NCI-H2196 treated with DMSO at 0.1 percent for 48 hours (cell line): ENCODE measurements around the gene MMP7.

Source experiments
- DNase-seq: peaks from one replicate; lab custom pipeline; 2025; ENCODE audit not compliant: unreplicated experiment; lab: John Stamatoyannopoulos, UW

MMP7 gene, protein sequence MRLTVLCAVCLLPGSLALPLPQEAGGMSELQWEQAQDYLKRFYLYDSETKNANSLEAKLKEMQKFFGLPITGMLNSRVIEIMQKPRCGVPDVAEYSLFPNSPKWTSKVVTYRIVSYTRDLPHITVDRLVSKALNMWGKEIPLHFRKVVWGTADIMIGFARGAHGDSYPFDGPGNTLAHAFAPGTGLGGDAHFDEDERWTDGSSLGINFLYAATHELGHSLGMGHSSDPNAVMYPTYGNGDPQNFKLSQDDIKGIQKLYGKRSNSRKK

GRCh38 chr11:102530558-102530957 is at the start of gene MMP7:
MMP7 (minus strand) TSS chr11:102530747; CDS start chr11:102530700, 47 bp downstream.
- no peak for DNase-seq

DNA sequence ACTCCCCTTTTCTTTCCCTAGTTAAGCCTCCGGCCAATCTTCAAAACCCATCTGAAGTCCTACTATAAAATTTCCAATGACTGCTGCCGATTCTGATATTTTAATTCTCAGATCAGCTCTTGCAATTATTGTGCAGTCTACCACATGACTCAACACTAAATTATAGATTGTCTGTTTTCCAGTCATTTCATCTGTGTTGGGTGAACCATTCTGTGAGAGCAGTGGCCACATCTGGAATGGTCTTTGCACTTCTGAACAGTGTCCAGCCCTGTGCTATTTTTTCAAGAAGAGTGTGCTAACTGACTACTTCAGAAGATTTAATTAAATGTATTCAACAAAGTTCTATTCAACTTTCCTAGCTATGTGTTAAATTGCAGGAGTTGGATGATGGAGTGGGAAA is 47.2 kb upstream of the MMP7 start:
- no peak for DNase-seq

GRCh38 chr11:102577182-102577581 is 46.6 kb upstream of the MMP7 start:
- DNase-seq = no peak

- no peak for DNase-seq
Measured at GRCh38 chr11:102576350-102576749, 45.8 kb upstream of the MMP7 start.

GRCh38 chr11:102575012-102575411 is 44.5 kb upstream of the MMP7 start:
- no peak for DNase-seq

DNA sequence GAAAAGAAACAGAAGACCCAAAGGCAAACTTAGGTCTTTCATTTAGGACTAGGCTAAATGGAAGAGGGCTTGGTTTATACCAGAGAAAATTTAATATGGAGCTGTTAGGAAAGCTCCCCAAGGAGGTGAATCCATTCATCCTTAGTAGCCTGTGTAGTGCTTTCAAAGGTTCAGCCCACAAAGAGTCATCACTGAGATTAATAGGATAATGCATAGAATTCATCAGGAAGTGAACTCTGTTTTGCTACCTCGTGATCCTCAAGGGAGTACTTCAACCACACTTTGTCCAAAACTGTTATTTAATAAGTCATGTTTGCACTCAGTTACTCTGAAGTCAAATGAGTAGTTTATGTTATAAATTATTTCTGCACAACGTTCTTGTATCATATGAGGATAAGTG is 43.3 kb upstream of the MMP7 start:
- no peak for DNase-seq

GRCh38 chr11:102572554-102573220 is 42.1 kb upstream of the MMP7 start:
- DNase-seq = no peak

DNA sequence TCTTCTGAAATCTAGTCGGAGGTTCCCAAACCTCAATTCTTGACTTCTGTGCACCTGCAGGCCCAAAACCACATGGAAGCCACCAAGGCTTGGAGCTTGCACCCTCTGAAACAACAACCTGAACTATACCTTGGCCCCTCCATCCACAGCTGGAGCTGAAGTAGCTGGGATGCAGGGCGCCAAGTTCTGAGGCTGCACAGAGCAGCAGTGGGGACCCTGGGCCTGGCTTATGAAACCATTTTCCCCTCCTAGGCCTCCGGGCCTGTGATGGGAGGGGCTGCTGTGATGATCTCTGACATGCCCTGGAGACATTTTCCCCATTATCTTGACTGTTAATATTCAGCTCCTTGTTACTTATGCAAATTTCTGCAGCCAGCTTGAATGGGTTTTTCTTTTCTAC is 38.3 kb upstream of the MMP7 start:
- no peak for DNase-seq

- DNase-seq = no peak
Measured at GRCh38 chr11:102566112-102566511, 35.6 kb upstream of the MMP7 start.

- DNase-seq = no peak
Measured at GRCh38 chr11:102564110-102564509, 33.6 kb upstream of the MMP7 start.

- no peak for DNase-seq
Measured at GRCh38 chr11:102561636-102562035, 31.1 kb upstream of the MMP7 start.

DNA sequence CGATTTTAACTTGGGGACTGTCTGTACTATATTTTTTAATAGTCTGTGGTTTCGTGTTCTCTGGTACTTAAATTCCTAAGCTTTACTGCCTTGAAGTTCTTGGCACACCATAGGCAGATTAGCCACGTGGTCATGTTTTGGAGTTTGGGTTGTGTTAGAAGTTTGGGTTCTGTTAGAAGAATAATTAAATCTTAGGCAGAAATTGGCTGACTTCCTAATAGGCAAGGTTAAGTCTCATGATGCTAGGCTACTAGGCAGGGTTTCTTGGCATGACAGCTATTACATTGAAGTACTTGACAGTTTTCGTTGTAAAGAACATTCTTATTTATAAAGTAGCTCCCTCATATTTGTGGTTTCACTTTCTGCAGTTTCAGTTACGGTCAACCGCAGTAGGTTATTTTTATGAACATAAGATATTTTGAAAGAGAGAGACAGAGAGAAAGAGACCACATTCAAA is 30.0 kb upstream of the MMP7 start:
- no peak for DNase-seq

DNA sequence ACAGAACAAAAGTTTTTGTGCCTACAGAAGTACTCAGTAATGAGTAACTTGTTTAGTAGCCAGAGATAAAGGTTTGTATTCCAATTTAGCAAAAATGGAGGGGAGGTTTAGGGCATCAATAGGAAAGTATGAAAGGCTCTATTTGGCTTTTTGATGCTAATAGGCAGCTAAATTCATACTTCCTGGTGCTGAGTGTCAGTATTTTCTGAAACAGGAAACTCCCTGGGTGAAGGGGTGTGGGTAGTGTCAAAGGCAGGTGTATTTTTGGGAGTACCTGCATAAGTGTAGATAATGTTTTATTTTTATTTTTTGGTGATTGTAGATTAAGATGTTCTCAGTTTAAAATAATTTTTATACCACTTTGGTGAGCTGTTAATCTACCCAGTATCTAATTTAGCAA is 29.3 kb upstream of the MMP7 start:
- DNase-seq = no peak

DNA sequence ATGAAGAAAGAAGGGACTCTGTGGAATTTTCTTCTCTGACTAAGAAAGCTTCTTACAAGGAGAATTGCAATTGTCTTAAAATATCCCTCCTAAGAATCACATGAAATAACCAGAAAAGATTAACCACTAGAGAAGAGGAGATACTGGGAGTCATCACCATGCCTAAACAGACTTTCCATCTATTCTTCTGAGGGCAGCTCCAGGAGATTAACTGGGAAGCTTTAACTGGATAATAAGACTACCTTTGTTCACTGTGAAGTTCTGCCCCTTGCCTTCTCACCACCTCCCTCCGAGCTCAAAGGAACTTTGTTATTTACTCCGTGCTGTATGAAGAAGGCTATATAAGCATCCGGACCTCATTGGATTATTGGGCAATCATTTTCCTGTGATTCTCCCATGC is 24.5 kb upstream of the MMP7 start:
- no peak for DNase-seq

GRCh38 chr11:102553835-102554282 is 23.3 kb upstream of the MMP7 start:
- no peak for DNase-seq

DNA sequence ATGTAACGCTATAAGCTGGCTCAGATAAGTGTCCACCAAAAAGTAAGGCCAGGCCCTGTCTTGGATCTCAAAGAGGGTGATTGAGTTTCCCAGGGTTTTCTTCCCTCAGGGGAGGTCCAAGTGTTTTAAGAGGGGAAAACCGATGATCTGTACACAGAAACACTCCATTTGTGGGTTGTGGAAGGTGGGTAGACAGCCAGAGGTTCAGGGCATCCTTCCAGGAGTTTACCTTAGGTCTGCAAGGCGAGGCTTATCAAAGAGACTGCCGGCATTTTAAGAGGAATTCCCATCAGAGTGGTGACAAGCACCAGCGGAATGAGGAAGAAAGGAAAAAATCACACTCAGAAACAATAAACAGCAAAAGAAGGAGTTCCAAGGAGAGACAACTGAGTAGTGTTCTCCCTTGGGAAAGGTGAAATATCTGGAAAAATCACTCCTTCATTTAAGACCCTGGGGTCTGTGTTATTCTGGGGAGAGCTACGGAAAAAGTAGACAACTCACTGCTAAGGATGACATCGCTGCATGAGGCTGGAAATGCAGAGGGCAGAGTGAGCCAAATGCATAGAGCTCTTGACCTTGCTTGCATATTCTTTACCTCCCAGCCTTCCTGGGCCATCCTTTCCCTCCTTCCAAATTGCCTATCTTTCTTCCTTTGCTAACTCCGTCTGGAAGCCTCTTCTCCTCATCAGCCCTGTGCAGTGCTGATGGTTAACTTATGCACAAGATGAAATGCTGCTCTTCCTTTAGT is 22.1 kb upstream of the MMP7 start:
- no peak for DNase-seq

DNA sequence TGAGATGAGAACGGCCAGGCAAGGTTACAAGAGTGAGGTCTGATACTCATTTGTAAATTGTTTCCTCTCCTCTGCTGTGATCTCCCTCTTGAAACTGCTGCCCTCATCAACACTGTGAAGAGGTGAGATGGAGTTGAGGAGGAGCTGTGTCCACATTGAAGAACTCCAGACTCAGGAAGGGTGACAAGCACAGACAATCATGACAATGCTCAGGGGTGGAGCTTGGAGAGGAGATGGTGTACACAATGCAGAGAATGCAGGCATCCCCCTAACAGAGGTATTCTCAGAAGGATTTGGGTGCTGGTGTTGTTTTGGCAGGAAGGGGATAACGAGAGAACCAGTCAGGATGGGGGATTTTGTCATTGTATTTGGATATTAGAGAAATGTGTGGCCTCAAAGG is 21.5 kb upstream of the MMP7 start:
- DNase-seq = no peak

GRCh38 chr11:102551169-102551781 is 20.7 kb upstream of the MMP7 start:
- no peak for DNase-seq

DNA sequence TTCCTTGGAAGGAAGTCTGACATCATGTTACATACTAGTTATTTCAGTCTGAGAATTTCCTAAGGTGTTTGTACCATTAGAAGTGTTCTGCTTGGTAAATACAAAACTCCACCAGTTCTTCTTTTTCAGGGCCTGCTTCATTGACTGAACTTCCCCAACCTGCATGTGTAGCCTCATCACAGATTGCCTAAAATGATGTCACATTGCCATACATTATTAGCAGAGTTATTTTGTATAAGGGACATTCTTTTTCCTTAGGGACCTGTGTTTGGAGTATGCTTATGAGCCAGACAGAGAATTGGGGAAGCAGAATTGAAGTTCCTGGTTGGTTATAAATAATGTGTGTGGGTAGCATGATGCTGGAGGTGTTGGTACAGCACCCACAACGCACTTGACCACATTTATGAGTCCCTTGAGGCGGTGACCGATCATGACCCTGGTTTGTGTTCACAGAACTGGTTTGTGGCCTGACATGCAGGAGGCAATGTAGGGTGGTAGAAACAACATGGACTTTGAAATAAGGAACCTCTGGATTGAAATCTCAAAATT is 16.4 kb upstream of the MMP7 start:
- DNase-seq = no peak

DNA sequence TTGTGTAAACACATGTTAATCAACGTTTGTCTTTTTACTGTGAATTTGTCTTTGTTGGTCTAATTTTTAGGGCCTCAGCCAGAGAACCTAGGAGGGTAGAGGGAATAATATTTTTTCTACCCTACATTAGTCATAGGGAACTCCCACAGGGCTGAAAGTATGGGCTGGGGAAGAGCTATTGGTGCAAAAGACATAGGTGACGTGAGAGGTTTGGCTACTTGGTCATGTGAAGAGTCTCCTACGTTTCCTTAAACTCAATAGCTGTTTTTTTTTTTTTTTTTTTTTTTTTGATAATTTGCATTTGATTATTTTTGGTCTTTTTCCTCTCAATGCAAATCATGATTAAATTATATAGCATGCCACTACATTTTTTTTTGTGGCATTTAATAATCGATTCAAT is 15.9 kb upstream of the MMP7 start:
- no peak for DNase-seq

GRCh38 chr11:102545701-102546100 is 15.2 kb upstream of the MMP7 start:
- no peak for DNase-seq
